ENCODE data around the gene CARTPT. TPM values are rescaled to one million over a fixed set of nuclear protein-coding genes. Genes with fewer than 3 reads are reported as not detected.

CARTPT gene
- total RNA-seq, 4 donors from 2014 or later, result not detected

DNA sequence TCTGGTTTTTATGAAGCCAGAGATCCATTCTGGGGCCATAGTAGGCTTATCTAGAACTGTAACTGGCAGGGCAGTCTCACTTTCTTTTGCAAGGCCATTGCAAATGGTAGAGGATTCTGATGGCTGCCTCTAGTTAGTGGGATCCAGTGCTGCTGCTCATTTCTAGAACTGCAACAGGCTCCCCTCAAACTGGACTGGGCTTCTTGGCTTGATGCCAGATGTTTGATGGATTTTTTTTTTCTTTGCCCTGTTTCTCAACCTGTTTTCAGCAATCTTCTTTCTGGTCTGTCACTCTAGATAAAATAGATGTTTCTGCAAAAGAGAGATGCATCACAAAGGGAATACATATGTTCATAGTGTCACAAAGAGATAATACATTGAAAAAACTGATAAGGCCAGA, 11.9 kb downstream of the CARTPT start:
- no peak for DNase-seq (ENCODE audit: low spot score)
- no peak for TF ChIP-seq CTCF (IDR thresholded peaks at IDR 0.05)
- ATAC-seq (ENCODE audit: low FRiP score), result no peak

GRCh38 chr5:71732011-71732410, 12.9 kb downstream of the CARTPT start:
- no peak for DNase-seq (ENCODE audit: low spot score)
- no peak for TF ChIP-seq CTCF (IDR thresholded peaks at IDR 0.05)
- no peak for ATAC-seq (ENCODE audit: low FRiP score)

DNA sequence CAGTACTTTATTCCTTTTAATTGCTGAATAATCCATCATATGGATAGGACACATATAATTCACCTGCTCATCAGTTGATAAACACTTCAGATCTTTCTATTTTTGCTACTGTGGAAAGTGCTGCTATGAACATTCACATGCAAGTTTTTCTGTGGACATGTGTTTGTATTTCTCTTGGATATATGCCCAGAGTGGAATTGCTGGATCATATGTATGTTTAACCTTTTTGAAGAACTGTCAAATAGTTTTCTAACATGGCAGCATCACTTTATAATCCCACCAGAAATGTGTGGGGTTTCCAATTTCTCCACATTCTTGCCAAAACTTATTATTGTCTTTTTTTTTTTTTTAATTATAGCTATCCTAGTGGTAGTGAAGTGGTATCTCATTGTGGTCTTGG, 15.1 kb downstream of the CARTPT start:
- DNase-seq (ENCODE audit: low spot score), result no peak
- ATAC-seq (ENCODE audit: low FRiP score), result no peak
- TF ChIP-seq CTCF (IDR thresholded peaks at IDR 0.05), result no peak

DNA sequence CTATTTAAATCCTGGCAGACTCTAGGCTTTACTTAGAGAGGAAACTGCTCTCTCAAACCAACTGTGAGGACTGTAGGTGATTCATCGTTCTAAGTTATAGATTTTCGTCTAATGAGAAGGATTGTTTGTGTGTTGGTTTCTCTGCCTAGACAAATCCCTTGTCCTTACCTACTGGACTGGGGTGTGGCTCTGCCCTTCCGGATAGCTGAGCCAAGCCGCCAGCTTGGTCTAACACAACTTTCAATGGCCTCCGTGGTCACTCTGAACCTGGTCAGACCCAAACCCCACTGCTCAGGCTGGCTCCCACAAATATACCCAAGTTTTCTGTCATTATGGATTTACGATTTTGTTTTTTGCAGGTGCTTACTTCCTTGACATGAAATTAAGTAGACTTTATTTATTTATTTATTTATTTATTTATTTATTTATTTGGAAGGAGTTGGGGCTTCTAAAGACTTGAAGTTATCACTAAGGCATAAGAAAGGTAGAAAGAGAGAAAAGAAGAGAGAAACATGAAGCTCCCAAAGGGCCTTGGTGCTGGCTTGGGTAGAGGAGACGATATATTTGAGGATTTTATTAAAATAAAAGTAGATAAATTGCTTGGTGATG, 19.0 kb downstream of the CARTPT start:
- DNase-seq (ENCODE audit: low spot score) (no peak), ATAC-seq (ENCODE audit: low FRiP score) (no peak)
- no peak for TF ChIP-seq CTCF (IDR thresholded peaks at IDR 0.05)

DNA sequence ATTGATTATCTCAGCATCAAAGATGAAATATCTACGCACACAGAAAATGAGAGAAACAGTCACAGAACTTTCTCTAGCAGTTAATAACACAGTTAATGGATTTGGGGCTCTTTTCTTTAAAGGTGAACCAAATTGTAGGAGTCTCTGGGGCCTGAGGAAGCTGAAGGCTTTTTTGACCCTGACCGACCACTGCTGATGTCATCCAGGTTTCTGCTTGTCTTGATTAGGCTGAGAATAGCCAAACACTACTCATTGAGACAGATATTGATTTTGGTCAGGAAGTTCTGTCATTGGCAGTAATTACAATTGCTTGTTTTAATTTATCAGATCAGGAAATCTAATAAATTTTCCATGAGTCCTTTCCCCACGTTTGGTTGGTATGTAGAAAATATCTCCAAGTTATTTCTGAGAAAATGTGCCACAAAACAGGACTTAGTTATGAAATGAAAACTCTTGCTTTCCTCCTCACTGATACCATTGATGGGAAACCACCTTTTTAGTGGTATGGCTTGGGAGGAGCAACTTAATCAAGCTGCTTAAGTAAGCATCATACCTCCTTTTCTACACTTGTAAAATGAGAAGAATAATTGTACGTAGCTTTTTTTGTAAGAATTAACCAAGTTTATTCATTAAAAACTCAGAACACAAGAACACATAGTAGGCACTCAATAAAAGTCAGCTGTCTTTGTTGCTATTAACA, 19.7 kb downstream of the CARTPT start:
- ATAC-seq (ENCODE audit: low FRiP score), result no peak
- no peak for TF ChIP-seq CTCF (IDR thresholded peaks at IDR 0.05)
- DNase-seq (ENCODE audit: low spot score), result no peak

GRCh38 chr5:71740015-71740753, 21.1 kb downstream of the CARTPT start:
- TF ChIP-seq CTCF (IDR thresholded peaks at IDR 0.05), result no peak
- ATAC-seq (ENCODE audit: low FRiP score), result no peak
- no peak for DNase-seq (ENCODE audit: low spot score)

All from omental fat pad (tissue), 4 donors.